Endothelial cell of umbilical vein (primary cell): ENCODE data around the gene ANKIB1.

ENCODE experiments used
- POLR2A ChIP-seq: IDR thresholded peaks from 2 replicates; pipeline ENCODE4 v1.6.1; 2012; ENCODE audit warnings: low read depth, mild to moderate bottlenecking, control low read depth, low read length
- TF ChIP-seq, protein P1 (sequence below), 2 donors: IDR thresholded peaks; 1 replicate in 1 of 2; 2 replicates in 1 of 2; pipeline ENCODE4 v1.5.1; 2011; ENCODE audit warnings: low read length in 2 of 2, mild to moderate bottlenecking in 2 of 2, moderate library complexity in 2 of 2, control low read depth in 1 of 2, inconsistent platforms in 1 of 2, low read depth in 1 of 2; ENCODE audit not compliant: insufficient read depth in 1 of 2; ENCODE audit errors: extremely low read depth in 1 of 2

- no peak for TF ChIP-seq POLR2A
- TF ChIP-seq, protein P1, sequence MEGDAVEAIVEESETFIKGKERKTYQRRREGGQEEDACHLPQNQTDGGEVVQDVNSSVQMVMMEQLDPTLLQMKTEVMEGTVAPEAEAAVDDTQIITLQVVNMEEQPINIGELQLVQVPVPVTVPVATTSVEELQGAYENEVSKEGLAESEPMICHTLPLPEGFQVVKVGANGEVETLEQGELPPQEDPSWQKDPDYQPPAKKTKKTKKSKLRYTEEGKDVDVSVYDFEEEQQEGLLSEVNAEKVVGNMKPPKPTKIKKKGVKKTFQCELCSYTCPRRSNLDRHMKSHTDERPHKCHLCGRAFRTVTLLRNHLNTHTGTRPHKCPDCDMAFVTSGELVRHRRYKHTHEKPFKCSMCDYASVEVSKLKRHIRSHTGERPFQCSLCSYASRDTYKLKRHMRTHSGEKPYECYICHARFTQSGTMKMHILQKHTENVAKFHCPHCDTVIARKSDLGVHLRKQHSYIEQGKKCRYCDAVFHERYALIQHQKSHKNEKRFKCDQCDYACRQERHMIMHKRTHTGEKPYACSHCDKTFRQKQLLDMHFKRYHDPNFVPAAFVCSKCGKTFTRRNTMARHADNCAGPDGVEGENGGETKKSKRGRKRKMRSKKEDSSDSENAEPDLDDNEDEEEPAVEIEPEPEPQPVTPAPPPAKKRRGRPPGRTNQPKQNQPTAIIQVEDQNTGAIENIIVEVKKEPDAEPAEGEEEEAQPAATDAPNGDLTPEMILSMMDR (IDR thresholded peaks at IDR 0.05; ENCODE audit: extremely low read depth in 1 of 2, insufficient read depth in 1 of 2, low read depth in 1 of 2, low read length in 2 of 2) = no peak
Measured at GRCh38 chr7:92266415-92267241, 20.9 kb downstream of the ANKIB1 start.
